Embryonic facial prominence (tissue), 1 donor: Measurements from ENCODE around the gene SELPLG.

ENCODE experiments used
- DNase-seq: peaks from one replicate; pipeline ENCODE4 v3.0.0-alpha.2; 2016; ENCODE audit errors: extremely low spot score

The SELPLG gene

GRCh38 chr12:108605000-108605689, 28.5 kb downstream of the SELPLG start:
- DNase-seq, result no peak

- DNase-seq, result no peak
Observed at GRCh38 chr12:108604208-108604941, 29.3 kb downstream of the SELPLG start.

GRCh38 chr12:108603743-108604142, 30.0 kb downstream of the SELPLG start:
- no peak for DNase-seq

- DNase-seq, result no peak
Observed at GRCh38 chr12:108602976-108603704, 30.6 kb downstream of the SELPLG start.

- no peak for DNase-seq
Observed at GRCh38 chr12:108602209-108602705, 31.4 kb downstream of the SELPLG start.

- DNase-seq, result no peak
Observed at GRCh38 chr12:108600702-108601007, 33.0 kb downstream of the SELPLG start.

- no peak for DNase-seq
Observed at GRCh38 chr12:108599948-108600701, 33.6 kb downstream of the SELPLG start.

GRCh38 chr12:108599541-108599940, 34.2 kb downstream of the SELPLG start:
- no peak for DNase-seq

- DNase-seq, result no peak
Observed at GRCh38 chr12:108598553-108599250, 35.0 kb downstream of the SELPLG start.

- peak; percentile 52 for DNase-seq
Observed at GRCh38 chr12:108597559-108598471, 35.9 kb downstream of the SELPLG start, which contains the start of gene TMEM119. Gene TMEM119 (minus strand): TSS chr12:108598084. CDS start chr12:108592383, 5,701 bp downstream.

- DNase-seq, result no peak
Observed at GRCh38 chr12:108596854-108597558, 36.7 kb downstream of the SELPLG start.

- no peak for DNase-seq
Observed at GRCh38 chr12:108595711-108596647, 37.7 kb downstream of the SELPLG start.

GRCh38 chr12:108594960-108595710, 38.6 kb downstream of the SELPLG start:
- DNase-seq, result no peak

GRCh38 chr12:108594323-108594903, 39.3 kb downstream of the SELPLG start:
- no peak for DNase-seq

GRCh38 chr12:108592033-108592909, 41.4 kb downstream of the SELPLG start:
- no peak for DNase-seq
